CMK (cell line): ENCODE results near the gene ACOT6.
A peak's percentile ranks its signal among the peaks of the same experiment; 100 is the strongest.
"Not testable (repeated sequence)": the region's sequence is repeated elsewhere in the genome, so short reads cannot be mapped to it uniquely, and the experiment has no call there.

Experiments
- DNase-seq: peaks from one replicate; pipeline ENCODE4 v3.0.0-alpha.2; 2010; ENCODE audit warnings: low read depth

ACOT6 gene

DNA sequence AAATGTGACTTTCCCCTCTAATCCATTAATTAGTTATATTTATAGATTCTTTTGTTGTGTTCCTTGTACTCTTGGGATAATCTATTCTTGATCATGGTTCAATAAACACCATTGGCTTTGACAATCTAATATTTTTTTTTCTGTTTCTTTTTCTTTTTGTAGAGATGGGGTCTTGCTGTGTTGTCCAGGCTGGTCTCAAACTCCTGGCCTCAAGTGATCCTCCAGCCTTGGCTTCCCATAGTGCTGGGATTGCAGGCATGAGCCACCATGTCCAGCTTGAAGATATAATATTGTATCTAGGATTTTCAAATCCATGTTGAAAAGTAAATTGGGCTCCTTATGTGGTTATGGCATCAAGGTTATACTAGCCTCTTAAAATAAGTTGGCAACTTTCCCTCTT, 38.7 kb downstream of the ACOT6 start:
- DNase-seq: no peak

GRCh38 chr14:73655851-73656250, 43.5 kb downstream of the ACOT6 start:
- no peak for DNase-seq

GRCh38 chr14:73659202-73659601, 46.9 kb downstream of the ACOT6 start:
- not testable (repeated sequence) for DNase-seq

GRCh38 chr14:73660511-73660910, 48.2 kb downstream of the ACOT6 start:
- DNase-seq: no peak

- no peak for DNase-seq
Measured at GRCh38 chr14:73661872-73662271, 49.6 kb downstream of the ACOT6 start.

DNA sequence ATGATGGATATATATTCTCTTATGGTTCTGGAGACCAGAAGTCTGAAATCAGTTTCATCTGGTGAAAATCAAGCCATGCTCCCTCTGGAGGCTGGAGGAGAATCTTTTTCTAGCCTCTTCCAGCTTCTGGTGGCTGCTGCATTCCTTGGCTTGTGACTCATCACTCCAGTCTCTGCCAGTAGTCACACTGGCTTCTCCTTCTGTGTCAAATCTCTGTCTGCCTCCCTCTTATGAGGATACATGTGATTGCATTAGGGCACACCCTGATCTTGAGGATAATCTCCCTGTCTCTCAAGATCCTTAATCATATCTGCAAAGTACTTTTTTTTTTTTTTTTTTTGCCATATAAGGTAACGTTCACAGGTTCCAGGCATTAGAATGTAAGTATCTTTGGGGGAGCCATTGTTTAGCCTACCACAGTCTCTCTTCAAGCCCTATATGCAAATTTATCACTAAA, 50.2 kb downstream of the ACOT6 start:
- peak; percentile 2 for DNase-seq

- DNase-seq: no peak
Measured at GRCh38 chr14:73663548-73664212, 51.4 kb downstream of the ACOT6 start.

GRCh38 chr14:73665130-73665529, 52.8 kb downstream of the ACOT6 start:
- DNase-seq: no peak

GRCh38 chr14:73666583-73666982, 54.3 kb downstream of the ACOT6 start:
- no peak for DNase-seq

DNA sequence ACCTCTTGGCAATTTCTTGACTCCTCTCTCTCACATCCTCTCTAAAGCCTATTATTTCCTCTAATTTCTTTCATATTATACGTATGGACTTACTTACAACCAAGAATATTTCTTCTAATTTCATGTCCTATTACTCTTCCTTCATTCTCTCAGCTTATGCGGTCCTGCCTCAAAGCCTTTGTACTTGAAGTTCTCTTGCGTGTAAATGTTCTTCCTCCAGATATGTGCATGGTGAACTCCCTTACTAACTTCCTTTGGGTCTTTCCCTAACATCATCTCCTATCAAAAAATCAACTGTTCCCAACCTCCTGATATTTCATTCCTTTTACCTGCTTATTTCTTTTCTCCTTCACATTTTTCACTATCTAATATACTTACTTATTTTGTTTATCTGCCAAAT, 55.5 kb downstream of the ACOT6 start:
- DNase-seq: no peak
